Measurements from ENCODE around the gene SLC2A13. TPM values are rescaled to one million over a fixed set of nuclear protein-coding genes. Genes with fewer than 3 reads are reported as not detected.

Gene SLC2A13
- total RNA-seq, 4 donors from 2014 or later, result 1.4 to 2.8 (median 2.3) TPM

DNA sequence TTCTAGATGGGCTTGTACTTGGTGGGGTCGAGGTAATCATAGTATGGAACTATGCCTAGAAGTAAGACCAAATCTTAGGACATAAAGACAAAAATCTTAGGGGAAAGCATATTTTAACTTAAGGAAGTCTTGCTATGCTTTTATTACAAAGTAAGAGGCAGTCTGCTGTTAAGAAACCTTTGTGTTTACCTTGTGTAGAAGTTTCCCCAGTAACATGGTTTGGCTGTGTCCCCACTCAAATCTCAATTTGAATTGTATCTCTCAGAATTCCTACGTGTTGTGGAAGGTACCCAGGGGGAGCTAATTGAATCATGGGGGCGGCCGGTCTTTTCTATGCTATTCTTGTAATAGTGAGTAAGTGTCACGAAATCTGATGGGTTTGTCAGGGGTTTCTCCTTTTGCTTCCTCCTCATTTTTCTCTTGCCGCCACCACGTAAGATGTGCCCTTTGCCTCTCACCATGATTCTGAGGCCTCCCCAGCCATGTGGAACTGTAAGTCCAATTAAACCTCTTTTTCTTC lies 323.8 kb downstream of the SLC2A13 start:
- intact Hi-C loops (cut with DNase I; ENCODE audit: low total_unique reads), result no loop called here
- Histone ChIP-seq H3K27me3 (no peaks in the 10 kb centered on the region), H3K27ac (no peak overlapping the region), H3K4me3 (no peak overlapping the region), H3K36me3 (no peaks in the 10 kb centered on the region), H3K9me3 (no peaks in the 10 kb centered on the region), H3K4me1 (no peaks in the 10 kb centered on the region)
- ATAC-seq, result no peak
- no peak for DNase-seq
- in situ Hi-C loops (cut with MboI; ENCODE audit: low sequenced_read_pairs in 4 of 4), result no loop called here
- TF ChIP-seq, protein P1, sequence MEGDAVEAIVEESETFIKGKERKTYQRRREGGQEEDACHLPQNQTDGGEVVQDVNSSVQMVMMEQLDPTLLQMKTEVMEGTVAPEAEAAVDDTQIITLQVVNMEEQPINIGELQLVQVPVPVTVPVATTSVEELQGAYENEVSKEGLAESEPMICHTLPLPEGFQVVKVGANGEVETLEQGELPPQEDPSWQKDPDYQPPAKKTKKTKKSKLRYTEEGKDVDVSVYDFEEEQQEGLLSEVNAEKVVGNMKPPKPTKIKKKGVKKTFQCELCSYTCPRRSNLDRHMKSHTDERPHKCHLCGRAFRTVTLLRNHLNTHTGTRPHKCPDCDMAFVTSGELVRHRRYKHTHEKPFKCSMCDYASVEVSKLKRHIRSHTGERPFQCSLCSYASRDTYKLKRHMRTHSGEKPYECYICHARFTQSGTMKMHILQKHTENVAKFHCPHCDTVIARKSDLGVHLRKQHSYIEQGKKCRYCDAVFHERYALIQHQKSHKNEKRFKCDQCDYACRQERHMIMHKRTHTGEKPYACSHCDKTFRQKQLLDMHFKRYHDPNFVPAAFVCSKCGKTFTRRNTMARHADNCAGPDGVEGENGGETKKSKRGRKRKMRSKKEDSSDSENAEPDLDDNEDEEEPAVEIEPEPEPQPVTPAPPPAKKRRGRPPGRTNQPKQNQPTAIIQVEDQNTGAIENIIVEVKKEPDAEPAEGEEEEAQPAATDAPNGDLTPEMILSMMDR (IDR thresholded peaks at IDR 0.05 in 4 of 5, conservative IDR thresholded peaks at IDR 0.05 in 1 of 5), result no peak

DNA sequence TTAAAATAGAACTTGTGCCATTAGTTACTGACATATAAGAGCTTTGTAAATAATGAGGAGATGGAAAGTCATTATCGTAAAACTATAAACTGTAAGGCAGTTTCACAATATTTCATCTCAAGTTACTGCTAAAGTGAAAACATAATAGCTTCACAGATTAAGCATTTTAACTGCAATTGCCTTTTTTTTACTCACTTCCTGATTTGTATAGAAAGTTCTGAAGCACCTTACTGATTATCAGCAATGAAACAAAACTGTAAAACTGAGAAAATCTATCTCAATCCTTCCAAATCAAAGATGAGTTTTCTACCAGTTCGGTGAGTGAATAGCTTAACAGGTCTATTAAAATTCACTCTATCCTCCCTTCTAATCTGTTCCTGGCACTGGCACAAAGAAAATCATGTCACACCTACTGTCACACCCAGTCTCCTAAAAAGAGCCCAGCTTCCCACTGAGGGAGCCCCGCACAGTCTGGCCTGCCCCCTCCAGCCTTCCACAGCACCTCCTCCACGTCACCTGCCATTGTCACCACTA lies 324.9 kb downstream of the SLC2A13 start:
- Histone ChIP-seq H3K27ac (no peak overlapping the region), H3K4me3 (no peak overlapping the region), H3K9me3 (no peaks in the 10 kb centered on the region), H3K27me3 (no peaks in the 10 kb centered on the region), H3K36me3 (no peaks in the 10 kb centered on the region), H3K4me1 (no peaks in the 10 kb centered on the region)
- intact Hi-C loops (cut with DNase I; ENCODE audit: low total_unique reads) (no loop called here), in situ Hi-C loops (cut with MboI; ENCODE audit: low sequenced_read_pairs in 4 of 4) (no loop called here)
- DNase-seq (no peak), ATAC-seq (no peak)
- TF ChIP-seq POLR2A (IDR thresholded peaks at IDR 0.05), result no peak
- TF ChIP-seq, protein P1 (IDR thresholded peaks at IDR 0.05 in 4 of 5, conservative IDR thresholded peaks at IDR 0.05 in 1 of 5), result no peak

DNA sequence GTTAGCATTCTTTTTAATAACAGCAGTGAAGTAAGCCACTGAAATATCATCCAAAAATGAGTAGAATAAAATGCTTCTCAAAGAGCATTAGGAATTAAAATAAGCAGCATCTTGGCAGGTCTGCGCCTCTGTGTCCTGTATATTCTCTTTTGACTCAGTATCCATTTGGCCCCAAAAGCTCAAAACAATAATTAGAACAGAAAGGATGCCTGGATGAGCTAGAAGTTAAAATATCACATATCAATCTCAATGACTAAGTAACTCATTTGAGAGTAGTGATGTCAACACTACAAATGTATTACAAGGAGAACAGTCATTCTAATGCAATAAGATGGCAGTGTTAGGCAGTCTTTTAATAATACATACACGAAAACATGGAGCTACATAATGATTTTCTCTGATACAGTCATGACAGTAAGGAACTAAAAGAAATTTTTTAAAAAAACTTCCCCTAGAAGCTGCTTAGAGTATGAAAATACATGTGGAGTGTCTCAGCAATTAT lies 325.4 kb downstream of the SLC2A13 start:
- in situ Hi-C loops (cut with MboI; ENCODE audit: low sequenced_read_pairs in 4 of 4), result no loop called here
- H3K4me1 ChIP-seq, result no peaks in the 10 kb centered on the region
- H3K4me3 ChIP-seq, result no peak overlapping the region
- DNase-seq (no peak), ATAC-seq (no peak)
- no peaks in the 10 kb centered on the region for H3K27me3 ChIP-seq
- no peak for TF ChIP-seq POLR2A (IDR thresholded peaks at IDR 0.05)
- TF ChIP-seq, protein P1 (IDR thresholded peaks at IDR 0.05 in 4 of 5, conservative IDR thresholded peaks at IDR 0.05 in 1 of 5), result no peak
- H3K9me3 ChIP-seq, result no peaks in the 10 kb centered on the region
- no peak overlapping the region for H3K27ac ChIP-seq
- no peaks in the 10 kb centered on the region for H3K36me3 ChIP-seq
- intact Hi-C loops (cut with DNase I; ENCODE audit: low total_unique reads), result no loop called here

DNA sequence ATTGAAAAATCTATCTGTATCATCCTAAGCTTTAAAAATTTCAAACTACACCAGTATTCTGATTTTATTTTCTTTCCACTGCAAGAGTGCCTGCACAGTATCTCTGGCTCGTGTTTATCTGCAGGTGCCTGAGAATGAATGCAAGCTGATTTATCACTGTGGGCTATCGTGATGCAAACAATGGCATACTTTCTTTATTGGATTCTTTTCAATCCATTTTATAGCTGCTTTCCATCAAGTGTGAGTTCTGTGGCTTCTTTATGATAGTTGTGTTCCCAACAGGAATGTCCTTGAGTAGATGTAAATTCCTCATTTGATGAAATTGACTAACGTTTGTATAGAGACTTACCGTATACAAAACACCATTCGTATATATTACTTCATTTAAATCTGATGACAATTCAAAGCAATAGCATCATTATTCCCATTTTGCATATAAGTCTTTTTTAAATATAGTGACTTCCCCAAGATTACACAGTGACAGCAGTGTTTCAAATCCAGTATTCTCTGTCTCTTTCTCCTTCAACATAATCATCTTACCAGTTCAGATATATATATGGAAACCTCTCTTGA lies 326.0 kb downstream of the SLC2A13 start:
- Histone ChIP-seq H3K27me3 (no peaks in the 10 kb centered on the region), H3K4me3 (no peak overlapping the region), H3K36me3 (no peaks in the 10 kb centered on the region), H3K27ac (no peak overlapping the region), H3K9me3 (no peaks in the 10 kb centered on the region), H3K4me1 (no peaks in the 10 kb centered on the region)
- in situ Hi-C loops (cut with MboI; ENCODE audit: low sequenced_read_pairs in 4 of 4) (no loop called here), intact Hi-C loops (cut with DNase I; ENCODE audit: low total_unique reads) (no loop called here)
- DNase-seq (no peak), ATAC-seq (no peak)
- TF ChIP-seq, protein P1 (IDR thresholded peaks at IDR 0.05 in 4 of 5, conservative IDR thresholded peaks at IDR 0.05 in 1 of 5), result no peak
- TF ChIP-seq POLR2A (IDR thresholded peaks at IDR 0.05), result no peak
